Measurements from ENCODE around the gene PXDN.

The PXDN gene

DNA sequence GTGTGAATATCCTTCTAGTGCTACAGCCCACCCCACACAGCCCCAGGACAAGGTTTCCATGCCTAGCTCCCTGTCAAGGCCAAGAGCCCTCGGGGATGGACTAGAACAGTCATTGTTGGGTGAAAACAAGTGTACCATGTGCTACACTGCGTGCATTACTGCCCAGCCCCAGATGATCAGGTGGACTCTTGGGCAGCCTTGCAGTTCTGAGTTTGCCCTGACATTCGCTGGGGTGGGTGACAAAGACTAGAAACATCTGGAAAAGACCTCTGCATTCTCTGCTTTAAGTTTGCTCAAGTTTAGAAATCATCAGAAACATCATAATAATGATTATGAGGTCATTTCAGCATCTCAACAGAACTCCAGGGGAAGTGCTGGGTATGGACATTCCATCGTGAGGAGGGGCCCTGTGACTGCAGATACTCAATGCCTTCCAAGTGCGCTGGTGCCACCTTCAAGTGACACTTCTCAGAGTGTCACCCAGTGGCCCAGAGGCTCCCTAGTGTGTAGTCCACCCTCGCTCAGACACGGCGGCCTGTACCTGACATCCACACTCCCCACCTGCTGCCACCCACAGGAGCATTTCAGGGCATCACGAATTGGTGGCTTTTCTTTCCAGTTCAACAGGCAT, 5.3 kb upstream of the PXDN start:
- H3K4me3 ChIP-seq (ENCODE audit: low read length, poor library complexity, severe bottlenecking): no peak overlapping the region
- H3K36me3 ChIP-seq (ENCODE audit: insufficient read depth, low read length): no peaks in the 10 kb centered on the region
- no peak overlapping the region for H3K4me2 ChIP-seq (ENCODE audit: low read depth, low read length, poor library complexity, severe bottlenecking)
- H3K27me3 ChIP-seq (ENCODE audit: insufficient read depth, low read length, poor library complexity, severe bottlenecking): no peaks in the 10 kb centered on the region
- no peaks in the 10 kb centered on the region for H4K20me1 ChIP-seq (ENCODE audit: insufficient read depth, low read length, poor library complexity, severe bottlenecking)
- H3K9me2 ChIP-seq (replicated peaks; ENCODE audit: low read depth, low read length): no peaks in the 10 kb centered on the region
- H3K9me3 ChIP-seq (ENCODE audit: insufficient read depth, low read depth, low read length): no peaks in the 10 kb centered on the region; the same call in 1 of the 2 replicates
- no peak overlapping the region for H2AFZ ChIP-seq (ENCODE audit: low read length)
- H3K79me2 ChIP-seq (ENCODE audit: insufficient read depth, low read length): peaks cover 12% of the 10 kb centered on the region; the same call in 1 of the 2 replicates
- H3K9ac ChIP-seq (ENCODE audit: low read depth, low read length, poor library complexity, severe bottlenecking): no peak overlapping the region
- H3F3A ChIP-seq (ENCODE audit: low read depth): no peaks in the 10 kb centered on the region
- H3K4me1 ChIP-seq (ENCODE audit: insufficient read depth, low read length, poor library complexity, severe bottlenecking): peaks cover 7% of the 10 kb centered on the region
- no peak for TF ChIP-seq CTCF (conservative IDR thresholded peaks at IDR 0.05; ENCODE audit: low read length)
- TF ChIP-seq EZH2phosphoT487 (IDR thresholded peaks at IDR 0.05; ENCODE audit: borderline replicate concordance): no peak

DNA sequence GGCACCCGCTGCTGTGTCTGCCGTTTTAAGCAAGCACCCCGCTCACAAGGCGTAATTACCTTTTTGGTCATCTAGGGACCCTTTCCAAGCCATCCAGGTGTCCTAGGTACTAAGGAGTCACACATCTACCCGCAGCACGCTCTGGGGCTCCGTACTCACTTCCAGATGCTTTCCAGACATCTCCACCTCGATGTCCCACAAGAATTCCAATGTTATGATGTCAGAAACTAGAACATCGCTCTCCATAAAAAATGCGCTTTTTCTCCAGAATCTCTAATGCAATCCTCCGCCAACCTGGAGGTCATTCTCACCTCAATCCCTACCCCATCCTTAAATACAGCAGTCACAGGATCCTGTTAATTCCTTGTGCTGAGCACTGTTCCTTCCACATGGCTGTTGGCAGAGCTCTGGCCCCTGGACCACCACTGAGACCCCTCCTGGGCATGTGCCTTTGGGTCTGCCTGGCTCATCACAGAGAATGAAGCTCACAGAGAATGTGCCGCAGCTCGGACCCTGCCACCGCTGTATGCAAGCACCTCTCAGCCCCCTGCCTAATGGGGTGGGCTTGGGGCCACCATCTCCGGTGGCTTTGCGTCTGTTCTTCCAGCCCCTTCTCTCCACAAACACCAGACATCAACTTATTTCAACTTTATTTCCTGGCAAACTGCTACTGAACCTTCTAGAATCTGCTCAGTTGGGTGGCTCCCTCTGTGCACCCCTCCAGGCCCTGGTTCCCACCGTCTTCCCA, 4.6 kb upstream of the PXDN start:
- Histone ChIP-seq H3K4me1 (ENCODE audit: insufficient read depth, low read length, poor library complexity, severe bottlenecking) (peaks cover 7% of the 10 kb centered on the region), H3F3A (ENCODE audit: low read depth) (no peaks in the 10 kb centered on the region), H3K9me2 (replicated peaks; ENCODE audit: low read depth, low read length) (no peaks in the 10 kb centered on the region)

DNA sequence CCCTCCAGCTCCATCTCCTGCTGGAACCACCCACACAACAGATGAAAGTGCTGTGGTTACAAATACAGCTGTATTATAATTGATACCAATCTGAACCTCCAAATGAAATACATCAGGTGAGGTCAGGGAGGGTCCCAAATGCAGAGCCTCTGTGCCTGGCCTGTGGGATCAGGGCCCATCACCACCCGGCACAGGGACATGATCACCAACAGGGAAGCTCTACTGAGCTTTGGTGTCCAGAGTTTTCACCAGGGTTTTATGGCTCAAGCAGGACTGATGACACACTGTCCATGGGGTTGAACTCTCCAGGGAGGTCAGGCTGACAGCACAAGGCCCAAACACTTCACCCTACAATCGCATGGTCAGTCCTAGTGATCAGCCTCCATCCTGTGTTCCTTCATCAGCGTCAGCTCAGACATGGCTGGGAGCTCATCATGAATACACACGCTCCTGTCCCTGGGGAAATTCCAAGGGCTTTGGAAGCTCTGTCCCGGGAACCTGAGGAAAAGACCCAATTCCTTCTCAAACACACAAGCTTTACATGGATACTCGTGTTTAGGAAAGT, 3.9 kb upstream of the PXDN start:
- no peak overlapping the region for H3K4me3 ChIP-seq (ENCODE audit: low read length, poor library complexity, severe bottlenecking)
- H2AFZ ChIP-seq (ENCODE audit: low read length): no peak overlapping the region
- no peaks in the 10 kb centered on the region for H3K9me3 ChIP-seq (ENCODE audit: insufficient read depth, low read depth, low read length)
- H3K27me3 ChIP-seq (ENCODE audit: insufficient read depth, low read length, poor library complexity, severe bottlenecking): no peaks in the 10 kb centered on the region
- peaks cover under 1% of the 10 kb centered on the region for H4K20me1 ChIP-seq (ENCODE audit: insufficient read depth, low read length, poor library complexity, severe bottlenecking)
- no peak overlapping the region for H3K4me2 ChIP-seq (ENCODE audit: low read depth, low read length, poor library complexity, severe bottlenecking)
- H3K4me1 ChIP-seq (ENCODE audit: insufficient read depth, low read length, poor library complexity, severe bottlenecking): peaks cover 7% of the 10 kb centered on the region
- H3K9ac ChIP-seq (ENCODE audit: low read depth, low read length, poor library complexity, severe bottlenecking): no peak overlapping the region
- H3K9me2 ChIP-seq (replicated peaks; ENCODE audit: low read depth, low read length): no peaks in the 10 kb centered on the region
- no peaks in the 10 kb centered on the region for H3F3A ChIP-seq (ENCODE audit: low read depth)
- no peaks in the 10 kb centered on the region for H3K36me3 ChIP-seq (ENCODE audit: insufficient read depth, low read length)
- no peak for TF ChIP-seq EZH2phosphoT487 (IDR thresholded peaks at IDR 0.05; ENCODE audit: borderline replicate concordance)
- TF ChIP-seq CTCF (conservative IDR thresholded peaks at IDR 0.05; ENCODE audit: low read length): no peak
- H3K79me2 ChIP-seq (ENCODE audit: insufficient read depth, low read length): peaks cover 13% of the 10 kb centered on the region; the same call in 1 of the 2 replicates

More for the DNA sequence above, 4.6 kb upstream of the PXDN start:
- Histone ChIP-seq H3K4me2 (ENCODE audit: low read depth, low read length, poor library complexity, severe bottlenecking) (no peak overlapping the region), H3K9ac (ENCODE audit: low read depth, low read length, poor library complexity, severe bottlenecking) (no peak overlapping the region), H3K9me3 (ENCODE audit: insufficient read depth, low read depth, low read length) (no peaks in the 10 kb centered on the region), H3K4me3 (ENCODE audit: low read length, poor library complexity, severe bottlenecking) (no peak overlapping the region), H4K20me1 (ENCODE audit: insufficient read depth, low read length, poor library complexity, severe bottlenecking) (no peaks in the 10 kb centered on the region), H2AFZ (ENCODE audit: low read length) (no peak overlapping the region), H3K27me3 (ENCODE audit: insufficient read depth, low read length, poor library complexity, severe bottlenecking) (no peaks in the 10 kb centered on the region), H3K36me3 (ENCODE audit: insufficient read depth, low read length) (no peaks in the 10 kb centered on the region), H3K79me2 (ENCODE audit: insufficient read depth, low read length) (peaks cover 12% of the 10 kb centered on the region; the same call in 1 of the 2 replicates)
- TF ChIP-seq EZH2phosphoT487 (IDR thresholded peaks at IDR 0.05; ENCODE audit: borderline replicate concordance) (no peak), CTCF (conservative IDR thresholded peaks at IDR 0.05; ENCODE audit: low read length) (no peak)

All from Loucy (cell line).